ENCODE measurements around the gene NOS1AP.
"Not testable (repeated sequence)": the region's sequence is repeated elsewhere in the genome, so short reads cannot be mapped to it uniquely, and the experiment has no call there.

Gene NOS1AP

GRCh38 chr1:162069334-162070093 lies at the start of gene NOS1AP:
TSS of gene NOS1AP (plus strand) at chr1:162069691. CDS start at chr1:162070178, 487 bp downstream.
- peak; percentile 60 to 68 for DNase-seq

DNA sequence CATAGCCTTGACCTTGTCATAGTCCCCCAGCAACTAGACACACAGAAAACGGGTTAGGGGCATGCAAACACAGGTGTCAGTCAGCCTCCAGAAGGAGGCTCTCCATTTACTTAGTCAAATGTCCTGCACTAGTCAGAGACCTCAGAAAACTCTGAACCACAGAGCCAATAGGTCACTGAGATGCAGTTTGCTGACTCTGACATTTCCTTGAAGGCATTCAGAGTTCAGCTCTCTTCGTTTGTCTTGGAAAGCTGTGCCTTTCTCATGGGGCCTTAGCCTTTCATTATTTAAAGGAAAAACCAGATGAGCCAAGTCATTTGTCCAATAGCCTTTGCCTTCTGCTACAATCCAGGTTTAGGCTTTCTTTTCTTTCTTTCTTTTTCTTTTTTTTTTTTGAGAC lies 49.3 kb upstream of the NOS1AP start:
- no peak for DNase-seq

GRCh38 chr1:162021124-162021523 lies 48.4 kb upstream of the NOS1AP start:
- DNase-seq: no peak

GRCh38 chr1:162022626-162023025 lies 46.9 kb upstream of the NOS1AP start:
- peak in 1 of 2 experiments; percentile 45 for DNase-seq

GRCh38 chr1:162023181-162023546 lies 46.3 kb upstream of the NOS1AP start:
- DNase-seq: no peak

GRCh38 chr1:162023547-162024501 lies 45.7 kb upstream of the NOS1AP start, which contains the start of gene OLFML2B:
TSS of gene OLFML2B (minus strand) at chr1:162023869. CDS start at chr1:162023430, 439 bp downstream.
- DNase-seq: peak in 1 of 2 experiments; percentile 58

DNA sequence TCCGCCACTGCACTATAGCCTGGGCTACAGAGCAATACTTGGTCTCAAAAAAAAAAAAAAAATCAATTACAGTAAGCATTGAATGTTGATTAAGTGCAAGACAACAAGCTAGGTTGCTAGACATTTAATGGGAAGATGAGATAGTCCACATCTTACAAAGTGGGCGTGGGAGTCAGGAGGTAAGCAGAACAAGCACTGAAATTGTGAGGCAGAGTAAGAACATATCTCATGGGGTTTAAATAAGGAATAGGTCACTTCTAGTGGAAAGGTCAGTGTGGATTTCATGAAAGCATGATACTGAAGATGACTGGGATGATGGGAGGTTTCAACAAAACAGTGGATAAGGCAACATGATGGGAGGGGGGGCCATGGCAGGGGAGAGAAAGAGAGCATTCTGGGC lies 44.0 kb upstream of the NOS1AP start:
- no peak for DNase-seq

- DNase-seq: no peak
Observed at GRCh38 chr1:162026881-162027280, 42.6 kb upstream of the NOS1AP start.

DNA sequence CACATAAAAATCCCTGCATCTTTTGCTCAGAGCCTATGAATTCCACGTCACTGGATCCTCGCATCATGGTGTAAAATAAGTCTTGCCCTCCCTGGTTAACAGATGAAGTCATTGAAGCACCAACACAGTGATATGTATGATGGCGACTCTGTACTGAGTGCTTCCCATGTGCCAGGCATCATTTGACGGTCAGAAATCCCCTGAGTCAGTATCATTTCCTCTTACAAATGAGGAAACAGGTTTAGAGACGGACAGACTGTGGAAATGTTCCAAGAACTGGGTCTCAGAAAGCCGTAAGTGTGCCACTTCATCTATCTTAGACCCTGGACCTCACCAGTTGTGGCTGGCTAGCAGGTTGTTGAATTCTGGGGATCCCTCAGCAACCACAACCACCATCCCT lies 40.8 kb upstream of the NOS1AP start:
- no peak for DNase-seq

- DNase-seq: no peak
Observed at GRCh38 chr1:162029157-162029556, 40.3 kb upstream of the NOS1AP start.

- no peak for DNase-seq
Observed at GRCh38 chr1:162030759-162031280, 38.7 kb upstream of the NOS1AP start.

DNA sequence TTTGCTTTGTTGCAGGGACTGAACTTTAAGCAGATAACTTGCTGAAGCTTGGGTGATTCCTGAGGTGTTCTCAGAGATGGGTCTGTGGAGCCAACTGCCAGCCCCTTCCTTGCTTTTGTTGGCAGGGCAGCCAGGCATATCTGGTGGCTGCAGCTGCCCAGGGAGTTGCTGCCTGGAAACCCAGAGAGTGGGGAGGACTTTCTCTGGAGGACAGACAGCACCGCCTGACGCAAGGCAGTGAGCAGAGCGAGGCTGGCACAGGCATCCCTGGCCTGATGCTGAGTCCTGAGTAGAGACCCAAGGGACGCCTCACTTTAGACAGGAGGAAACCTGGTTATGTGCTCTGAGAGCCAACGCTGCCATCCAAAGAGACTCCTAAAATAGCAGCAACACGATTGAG lies 36.1 kb upstream of the NOS1AP start:
- DNase-seq: no peak

- no peak for DNase-seq
Observed at GRCh38 chr1:162035241-162035640, 34.2 kb upstream of the NOS1AP start.

DNA sequence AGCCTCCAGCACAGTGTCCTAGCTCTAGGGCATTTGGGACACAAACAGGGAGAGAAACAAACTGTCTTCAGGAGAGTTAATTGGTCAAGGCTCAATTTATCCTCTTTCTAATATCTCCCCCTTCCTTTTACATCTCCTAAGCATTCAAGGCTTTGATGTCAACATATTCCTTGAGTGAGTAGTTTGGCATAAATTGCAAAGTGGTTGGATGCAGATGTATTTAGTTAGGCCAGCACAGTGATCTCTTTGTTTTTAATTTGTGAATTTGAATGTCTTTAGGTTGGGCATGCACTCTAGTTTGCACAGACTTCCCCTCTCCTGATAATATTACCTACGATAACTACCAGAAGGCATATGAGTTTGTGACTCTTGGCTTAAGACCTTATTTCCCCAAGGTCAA lies 33.3 kb upstream of the NOS1AP start:
- DNase-seq: no peak

- DNase-seq: no peak
Observed at GRCh38 chr1:162038624-162039023, 30.9 kb upstream of the NOS1AP start.

GRCh38 chr1:162040001-162040400 lies 29.5 kb upstream of the NOS1AP start:
- no peak for DNase-seq

DNA sequence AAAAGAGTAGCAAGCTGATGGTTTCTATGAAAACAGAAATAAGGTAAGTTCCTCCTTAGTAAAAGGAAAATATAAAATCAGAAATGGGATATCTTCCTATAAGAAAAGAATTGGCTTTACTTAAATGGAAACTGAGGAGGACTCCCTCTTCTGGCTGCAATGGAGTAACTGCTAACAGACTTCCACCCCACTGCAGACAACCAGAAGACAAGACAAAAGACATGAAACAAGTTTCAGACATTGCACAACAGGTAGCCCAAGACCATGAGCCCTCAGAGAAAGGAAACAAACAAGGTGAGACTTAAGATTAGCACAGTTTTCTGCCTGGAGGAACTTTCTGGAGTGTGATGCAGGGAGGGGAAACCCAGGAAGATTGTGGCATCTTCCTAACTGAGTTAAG lies 28.8 kb upstream of the NOS1AP start:
- peak in 1 of 2 experiments; percentile 3 for DNase-seq

DNA sequence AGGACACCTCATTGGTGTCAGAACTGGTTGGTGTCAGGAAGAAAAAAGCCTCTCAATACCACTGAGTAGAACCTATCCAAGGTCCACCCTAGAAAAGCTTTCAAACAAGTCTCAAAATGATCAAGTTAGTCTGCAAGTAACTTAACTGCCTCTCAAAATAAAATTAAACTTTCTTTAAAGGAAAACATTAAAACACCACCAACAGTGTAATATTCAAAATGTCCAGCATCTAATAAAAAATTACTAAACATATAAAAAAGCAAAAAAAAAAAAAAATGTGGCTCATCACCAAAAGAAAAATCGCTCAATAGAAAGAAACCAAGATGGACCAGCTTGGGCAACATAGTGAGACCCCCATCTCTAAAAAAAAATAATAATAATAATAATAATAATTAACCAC lies 27.1 kb upstream of the NOS1AP start:
- DNase-seq: no peak

- DNase-seq: no peak
Observed at GRCh38 chr1:162046921-162047320, 22.6 kb upstream of the NOS1AP start.

- not testable (repeated sequence) for DNase-seq
Observed at GRCh38 chr1:162053949-162054348, 15.5 kb upstream of the NOS1AP start.

DNA sequence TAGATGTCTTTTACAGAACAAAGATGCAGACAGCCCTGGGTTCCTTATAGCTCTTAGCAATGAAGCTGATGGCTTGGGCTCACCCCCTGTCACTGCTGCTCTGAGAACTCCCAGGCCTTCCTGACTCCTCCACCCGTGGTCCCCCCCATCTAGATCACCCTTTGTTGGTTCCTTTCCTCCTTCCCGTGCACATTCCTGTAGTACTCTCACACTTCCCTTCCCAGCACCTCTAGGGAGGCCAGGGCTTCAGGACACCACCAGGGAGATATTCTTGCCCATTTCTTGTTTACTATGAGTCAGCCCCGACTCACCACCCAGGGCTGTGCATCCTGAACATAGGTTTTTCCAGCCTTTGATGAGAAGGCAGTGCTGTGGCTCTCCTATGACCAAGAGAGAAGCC lies 14.4 kb upstream of the NOS1AP start:
- DNase-seq: no peak

- peak; percentile 54 to 71 for DNase-seq
Observed at GRCh38 chr1:162056043-162056442, 13.4 kb upstream of the NOS1AP start.

DNA sequence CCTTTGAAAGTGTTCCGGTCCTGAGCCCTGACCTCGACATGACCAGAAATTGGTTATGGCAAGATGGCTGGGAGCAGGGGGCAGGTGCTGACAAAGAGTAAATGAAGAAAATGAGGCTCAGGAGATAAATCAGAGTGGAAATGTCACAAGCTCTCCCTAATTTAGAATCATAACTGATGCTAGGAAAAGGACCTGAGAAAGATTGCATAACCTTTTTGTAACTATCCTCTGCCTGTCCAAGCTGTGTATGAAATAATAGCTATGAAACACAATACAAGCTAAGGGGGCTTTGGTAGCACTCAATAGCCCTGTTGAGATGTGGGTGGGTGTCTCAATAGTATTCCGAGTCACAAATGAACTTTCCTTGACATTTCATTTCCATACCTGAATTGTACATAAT lies 12.9 kb upstream of the NOS1AP start:
- no peak for DNase-seq

DNA sequence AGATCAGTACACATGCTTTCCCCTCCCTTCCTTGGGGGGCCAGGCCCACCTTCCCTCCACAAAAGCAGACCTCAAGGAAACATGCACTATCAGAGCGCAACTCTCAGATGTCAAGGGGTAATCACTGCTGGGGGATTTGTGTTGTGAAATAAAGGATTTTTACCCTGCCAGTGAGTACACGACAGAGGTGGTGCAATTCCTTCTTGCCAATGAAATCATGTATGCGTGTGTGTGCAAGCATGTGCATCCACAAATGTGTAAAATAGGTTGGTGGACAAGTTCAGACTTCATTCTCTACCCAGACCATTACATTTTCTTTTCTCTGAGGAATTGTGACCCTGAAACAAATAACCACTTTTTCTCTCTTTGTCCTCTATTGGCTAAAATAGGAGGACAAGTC lies 9.8 kb upstream of the NOS1AP start:
- DNase-seq: no peak
